ENCODE data around the gene HAPSTR1. TPM values are rescaled to one million over a fixed set of nuclear protein-coding genes. Genes with fewer than 3 reads are reported as not detected.

The HAPSTR1 gene
- total RNA-seq, 1 donor from 2014 or later = 143 TPM

- no peak for DNase-seq
- Mint-ChIP-seq H3K4me3 (ENCODE audit: unreplicated experiment) (peak overlapping the region; percentile 91), H3K27me3 (ENCODE audit: unreplicated experiment) (peaks cover 16% of the 10 kb centered on the region), H3K4me1 (ENCODE audit: low read depth, unreplicated experiment) (peaks cover 23% of the 10 kb centered on the region), H3K9me3 (ENCODE audit: unreplicated experiment) (peaks cover 17% of the 10 kb centered on the region), H3K27ac (ENCODE audit: unreplicated experiment) (peak overlapping the region; percentile 52), H3K36me3 (ENCODE audit: unreplicated experiment) (peaks cover 9% of the 10 kb centered on the region)
- no peak for TF ChIP-seq CTCF (IDR thresholded peaks at IDR 0.05; ENCODE audit: partially characterized antibody, unreplicated experiment)
Observed at GRCh38 chr16:9094011-9094846, 2.8 kb downstream of the HAPSTR1 start.

- DNase-seq = no peak
- no peak for TF ChIP-seq CTCF (IDR thresholded peaks at IDR 0.05; ENCODE audit: partially characterized antibody, unreplicated experiment)
- peak overlapping the region; percentile 91 for H3K4me3 Mint-ChIP-seq (ENCODE audit: unreplicated experiment)
- H3K4me1 Mint-ChIP-seq (ENCODE audit: low read depth, unreplicated experiment) = peaks cover 30% of the 10 kb centered on the region
- peaks cover 9% of the 10 kb centered on the region for H3K36me3 Mint-ChIP-seq (ENCODE audit: unreplicated experiment)
- peaks cover 13% of the 10 kb centered on the region for H3K9me3 Mint-ChIP-seq (ENCODE audit: unreplicated experiment)
- H3K27me3 Mint-ChIP-seq (ENCODE audit: unreplicated experiment) = peaks cover 11% of the 10 kb centered on the region
- no peak overlapping the region for H3K27ac Mint-ChIP-seq (ENCODE audit: unreplicated experiment)
Observed at GRCh38 chr16:9095171-9095570, 3.7 kb downstream of the HAPSTR1 start.

GRCh38 chr16:9095656-9096397 is 4.4 kb downstream of the HAPSTR1 start:
- no peak for DNase-seq
- Mint-ChIP-seq H3K9me3 (ENCODE audit: unreplicated experiment) (peaks cover 13% of the 10 kb centered on the region), H3K4me3 (ENCODE audit: unreplicated experiment) (peak overlapping the region; percentile 81), H3K36me3 (ENCODE audit: unreplicated experiment) (peaks cover 9% of the 10 kb centered on the region), H3K27ac (ENCODE audit: unreplicated experiment) (no peak overlapping the region), H3K27me3 (ENCODE audit: unreplicated experiment) (peaks cover 11% of the 10 kb centered on the region), H3K4me1 (ENCODE audit: low read depth, unreplicated experiment) (peaks cover 31% of the 10 kb centered on the region)
- TF ChIP-seq CTCF (IDR thresholded peaks at IDR 0.05; ENCODE audit: partially characterized antibody, unreplicated experiment) = no peak

GRCh38 chr16:9096416-9096952 is 5.0 kb downstream of the HAPSTR1 start:
- TF ChIP-seq CTCF (IDR thresholded peaks at IDR 0.05; ENCODE audit: partially characterized antibody, unreplicated experiment) = no peak
- no peak for DNase-seq
- Mint-ChIP-seq H3K4me3 (ENCODE audit: unreplicated experiment) (peak overlapping the region; percentile 81), H3K27ac (ENCODE audit: unreplicated experiment) (no peak overlapping the region), H3K9me3 (ENCODE audit: unreplicated experiment) (peaks cover 12% of the 10 kb centered on the region), H3K36me3 (ENCODE audit: unreplicated experiment) (peaks cover 9% of the 10 kb centered on the region), H3K27me3 (ENCODE audit: unreplicated experiment) (peaks cover 9% of the 10 kb centered on the region), H3K4me1 (ENCODE audit: low read depth, unreplicated experiment) (peaks cover 31% of the 10 kb centered on the region)

Measured in glutamatergic neuron (in vitro differentiated cells).